Heart left ventricle (tissue), 16 donors: Measurements from ENCODE around the gene BBS10. TPM values are rescaled to one million over a fixed set of nuclear protein-coding genes. Genes with fewer than 3 reads are reported as not detected.
"Not testable (repeated sequence)": the region's sequence is repeated elsewhere in the genome, so short reads cannot be mapped to it uniquely, and the experiment has no call there.

ENCODE experiments used
- ATAC-seq, 4 donors: fragments of 200-7000 bp; cut with Tn5 transposase; one replicate each; pipeline ENCODE4 v1.9.1; 2020 to 2022; ENCODE audit warnings: moderate library complexity in 4 of 4, mild to moderate bottlenecking in 3 of 4, moderate number of reproducible peaks in 1 of 4
- DNase-seq, 5 donors: peaks; one replicate each; pipeline ENCODE4 v3.0.0-alpha.2; 2020
- H3K27ac ChIP-seq, 12 donors: fragments of 200-600 bp; sonication (generic) in 4 of 12; one replicate each; pipeline versions ENCODE4 v1.5.0 to v1.8.0; 2016 to 2022; ENCODE audit warnings: mild to moderate bottlenecking in 2 of 12
- H3K27me3 ChIP-seq, 9 donors: fragments of 200-600 bp; sonication (generic) in 2 of 9; one replicate each; pipeline versions ENCODE4 v1.5.1 to v1.8.0; 2016 to 2022; ENCODE audit warnings: mild to moderate bottlenecking in 3 of 9
- H3K36me3 ChIP-seq, 9 donors: fragments of 200-600 bp; sonication (generic) in 2 of 9; one replicate each; pipeline versions ENCODE4 v1.5.0 to v1.8.0; 2018 to 2022; ENCODE audit warnings: mild to moderate bottlenecking in 2 of 9
- H3K4me1 ChIP-seq, 12 donors: fragments of 200-600 bp; sonication (generic) in 4 of 12; one replicate each; pipeline versions ENCODE4 v1.5.0 to v1.8.0; 2016 to 2022; ENCODE audit warnings: mild to moderate bottlenecking in 3 of 12
- H3K4me3 ChIP-seq, 12 donors: fragments of 200-600 bp; sonication (generic) in 4 of 12; one replicate each; pipeline versions ENCODE4 v1.5.0 to v1.8.0; 2017 to 2022; ENCODE audit warnings: mild to moderate bottlenecking in 9 of 12, moderate library complexity in 4 of 12
- H3K9me3 ChIP-seq, 12 donors: fragments of 200-600 bp; sonication (generic) in 4 of 12; one replicate each; pipeline versions ENCODE4 v1.5.0 to v1.8.0; 2016 to 2022; ENCODE audit warnings: mild to moderate bottlenecking in 1 of 12
- CTCF ChIP-seq, 12 donors: fragments of 200-600 bp; sonication (generic) in 4 of 12; IDR thresholded peaks; one replicate each; pipeline versions ENCODE4 v1.5.0 to v1.8.0; 2018 to 2022; ENCODE audit warnings: antibody characterized with exemption in 12 of 12, mild to moderate bottlenecking in 5 of 12
- POLR2A ChIP-seq, 2 donors: fragments of 450-650 bp; IDR thresholded peaks; one replicate each; pipeline ENCODE4 v1.6.1; 2017; ENCODE audit warnings: antibody characterized with exemption in 2 of 2, mild to moderate bottlenecking in 2 of 2, moderate library complexity in 2 of 2
- WGBS, 4 donors: extraction: QIAGEN DNeasy Blood & Tissue Kit in 2 of 4; methylation state at CpG; one replicate each; pipeline versions ENCODE4 v1.1.5 to v1.1.7; 2013 to 2018; 5-methylcytosine and 5-hydroxymethylcytosine counted together
- intact Hi-C, 10 donors: fragments of 100-400 bp; cut with DNase I; formaldehyde crosslinking; loops; one replicate each; pipeline versions ENCODE4 v1.11.1 to v1.14.2; 2022
- polyA plus RNA-seq, 2 donors: library from polyadenylated mRNA; stranded (reverse); fragments of 200-250 nt; gene quantifications; one replicate each; pipeline ENCODE4 v1.2.3, GENCODE V29; 2013
- total RNA-seq, 9 donors: library from RNA; depleted of rRNA in 2 of 9; stranded (reverse); fragments of >200 nt in 2 of 9; fragmentation: NEBNext Ultra II Directional in 3 of 9; extraction: Animal tissue kit (Norgen Biotek cat#: 25700) in 3 of 9; gene quantifications; one replicate each; pipeline versions ENCODE4 v1.1.0 to v1.2.4, GENCODE V29; 2016 to 2023
- donor health status: ischemic (EF 13 %, LVEDD 7.1; RV severe dilation, severe dysfunction).
- donor health status: healthy with polysubstance abuse.
- donor health status: DM: no; HTN: yes; CAD: no.
- donor health status: DM: no; HTN: no; CAD: no.
- donor health status: ischemic (EF 25% LVEDD 6.9; RV normal size, moderate dysfunction).
- donor health status: ischemic (EF 25% LVEDD 5.7; RV mildly dilated, moderate dysfunction).
- donor health status: healthy.
- donor health status: DM: yes; HTN: yes; CAD: no.
- donor health status: ischemic (EF 35%, LVEDD 5.7; RV mildly dilated, moderate dysfunction).
- donor health status: nonischemic (EF 11% LVEDD 7.7; RV severe dilation, severe dysfunction).
- donor health status: DM: yes; HTN: yes; CAD: no.
- donor health status: PGD.
- donor health status: ischemic (EF 29% LVEDD 5.4; RV normal size, mild dysfunction).
- donor health status: nonischemic (EF 23%, LVEDD 6.1; RV moderate dilation, normal function).

BBS10 gene
- total and polyA plus RNA-seq, 11 donors: 4.5 to 13.4 (median 8.3) TPM

- no peak for DNase-seq
- no peak for TF ChIP-seq CTCF (IDR thresholded peaks at IDR 0.05)
- no peak for TF ChIP-seq POLR2A (IDR thresholded peaks at IDR 0.05)
- H3K36me3 ChIP-seq: peaks cover 0 to 91% (median 78%) of the 10 kb centered on the region in 9 donors
- H3K4me1 ChIP-seq: no peaks in the 10 kb centered on the region
- no peak overlapping the region for H3K27ac ChIP-seq
- intact Hi-C loops: no loop called here
- WGBS, 4 donors: 94 to 100% (median 97%) methylated on average over 1 of the region's 1 CpG
- ATAC-seq: no peak
- H3K9me3 ChIP-seq: no peaks in the 10 kb centered on the region
- H3K27me3 ChIP-seq: no peaks in the 10 kb centered on the region
- no peak overlapping the region for H3K4me3 ChIP-seq
Observed at GRCh38 chr12:76375470-76375869, 27.3 kb upstream of the BBS10 start.

GRCh38 chr12:76374386-76375020, 26.3 kb upstream of the BBS10 start:
- H3K9me3 ChIP-seq: no peaks in the 10 kb centered on the region
- H3K27ac ChIP-seq: no peak overlapping the region
- H3K36me3 ChIP-seq: peaks cover 0 to 96% (median 80%) of the 10 kb centered on the region in 9 donors
- TF ChIP-seq CTCF (IDR thresholded peaks at IDR 0.05) (no peak), POLR2A (IDR thresholded peaks at IDR 0.05) (no peak)
- no peaks in the 10 kb centered on the region for H3K4me1 ChIP-seq
- no peak overlapping the region for H3K4me3 ChIP-seq
- no peaks in the 10 kb centered on the region for H3K27me3 ChIP-seq
- intact Hi-C loops: no loop called here
- DNase-seq (no peak), ATAC-seq (no peak)
- 89 to 100% (median 98%) methylated on average over 1 of the region's 1 CpG for WGBS, 4 donors

- ATAC-seq (no peak), DNase-seq (no peak)
- H3K36me3 ChIP-seq: peaks cover 0 to 85% (median 77%) of the 10 kb centered on the region in 9 donors
- peaks cover 0 to 22% (median 0%) of the 10 kb centered on the region in 12 donors for H3K9me3 ChIP-seq
- no peak overlapping the region for H3K27ac ChIP-seq
- intact Hi-C loops: no loop called here
- H3K4me1 ChIP-seq: no peaks in the 10 kb centered on the region
- TF ChIP-seq CTCF (IDR thresholded peaks at IDR 0.05): no peak
- TF ChIP-seq POLR2A (IDR thresholded peaks at IDR 0.05): no peak
- WGBS, 4 donors: 97 to 100% (median 97%) methylated on average over 1 of the region's 1 CpG
- no peaks in the 10 kb centered on the region for H3K27me3 ChIP-seq
- H3K4me3 ChIP-seq: no peak overlapping the region
Observed at GRCh38 chr12:76368230-76368629, 20.0 kb upstream of the BBS10 start.

GRCh38 chr12:76366163-76366562, 17.9 kb upstream of the BBS10 start:
- H3K9me3 ChIP-seq: peaks cover 0 to 22% (median 0%) of the 10 kb centered on the region in 12 donors
- no peak for ATAC-seq
- H3K27ac ChIP-seq: no peak overlapping the region
- peaks cover 0 to 70% (median 57%) of the 10 kb centered on the region in 9 donors for H3K36me3 ChIP-seq
- DNase-seq: no peak
- intact Hi-C loops: no loop called here
- H3K4me3 ChIP-seq: no peak overlapping the region
- WGBS, 4 donors: 96 to 99% (median 97%) methylated on average over 1 of the region's 1 CpG
- no peaks in the 10 kb centered on the region for H3K4me1 ChIP-seq
- TF ChIP-seq POLR2A (IDR thresholded peaks at IDR 0.05) (no peak), CTCF (IDR thresholded peaks at IDR 0.05) (no peak)
- no peaks in the 10 kb centered on the region for H3K27me3 ChIP-seq

- H3K27me3 ChIP-seq, ATAC-seq, intact Hi-C loops, H3K4me1 ChIP-seq, DNase-seq, H3K4me3 ChIP-seq, H3K27ac ChIP-seq: not testable (repeated sequence)
- 92 to 99% (median 96%) methylated on average over 5 of the region's 5 CpGs for WGBS, 4 donors
- H3K9me3 ChIP-seq: peaks cover 0 to 22% (median 0%) of the 10 kb centered on the region in 12 donors
- peaks cover 0 to 66% (median 44%) of the 10 kb centered on the region in 9 donors for H3K36me3 ChIP-seq
Observed at GRCh38 chr12:76364131-76364530, 15.9 kb upstream of the BBS10 start.
